NCI-H526 (cell line): ENCODE results near the gene ATP8A1.

Source experiments
- DNase-seq, 2 experiments: peaks; one replicate each; lab custom pipeline; 2025; lab: John Stamatoyannopoulos, UW

The ATP8A1 gene

DNA sequence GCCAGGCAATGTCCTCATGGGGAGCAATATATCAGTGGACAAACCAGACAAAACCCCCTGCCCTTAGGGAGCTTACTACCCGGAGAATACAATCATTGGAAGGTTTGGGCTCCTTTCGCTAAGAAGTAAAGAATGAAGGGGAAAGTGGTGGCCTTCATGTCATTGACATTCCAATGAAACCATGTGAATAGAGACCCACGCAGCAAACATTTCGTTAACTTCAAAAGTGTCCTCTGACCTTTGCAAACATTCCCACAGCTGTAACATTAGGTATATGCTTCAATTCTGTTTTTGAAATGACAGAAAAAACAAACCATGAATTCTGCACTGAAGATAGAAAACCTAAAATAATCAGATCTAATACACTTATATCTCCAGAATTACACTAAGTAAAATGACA is 7.0 kb downstream of the ATP8A1 start:
- no peak for DNase-seq

DNA sequence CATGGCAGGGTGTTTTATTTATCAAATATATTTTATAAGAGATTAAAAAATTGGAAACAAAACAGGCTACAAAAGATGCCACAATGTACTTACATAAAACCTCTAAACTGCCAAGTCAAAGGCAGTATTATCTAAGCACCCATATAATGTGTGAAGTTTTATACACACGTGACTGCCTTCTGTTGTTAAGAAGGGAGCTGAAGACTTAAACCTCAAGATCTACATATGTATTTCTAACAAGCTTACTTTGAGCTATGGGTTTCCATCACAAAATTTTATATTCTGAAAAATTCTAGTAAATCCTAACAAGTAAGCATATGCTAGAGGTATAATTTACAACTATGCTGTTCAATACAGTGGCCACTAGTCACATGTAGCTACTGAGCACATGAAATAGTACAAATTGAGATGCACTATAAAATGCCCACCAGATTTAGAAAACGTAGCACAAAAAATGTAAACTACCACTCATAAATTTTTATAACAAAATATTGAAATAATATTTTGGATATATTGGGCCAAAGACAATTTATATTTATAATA is 9.8 kb downstream of the ATP8A1 start:
- no peak for DNase-seq

- no peak for DNase-seq
Observed at GRCh38 chr4:42646013-42646784, 10.7 kb downstream of the ATP8A1 start.

DNA sequence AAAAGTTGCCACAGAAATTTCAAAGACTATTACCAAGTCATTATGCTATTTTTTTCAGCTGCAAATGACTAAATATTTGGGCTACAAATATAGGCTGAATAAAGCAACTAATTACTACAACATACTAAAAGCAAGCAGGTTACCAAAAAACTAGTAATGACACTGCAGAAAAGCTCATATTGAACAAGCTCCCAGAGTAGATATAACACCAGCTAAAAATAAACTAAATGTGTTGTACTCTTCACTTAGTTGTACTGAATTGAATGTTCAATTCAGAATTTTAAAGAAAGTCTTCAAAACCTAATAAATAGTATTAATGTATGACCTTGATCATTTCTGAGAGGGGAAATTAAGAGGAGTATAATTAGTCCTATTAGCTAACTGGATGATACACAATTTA is 12.0 kb downstream of the ATP8A1 start:
- no peak for DNase-seq

GRCh38 chr4:42643685-42644084 is 13.2 kb downstream of the ATP8A1 start:
- no peak for DNase-seq

DNA sequence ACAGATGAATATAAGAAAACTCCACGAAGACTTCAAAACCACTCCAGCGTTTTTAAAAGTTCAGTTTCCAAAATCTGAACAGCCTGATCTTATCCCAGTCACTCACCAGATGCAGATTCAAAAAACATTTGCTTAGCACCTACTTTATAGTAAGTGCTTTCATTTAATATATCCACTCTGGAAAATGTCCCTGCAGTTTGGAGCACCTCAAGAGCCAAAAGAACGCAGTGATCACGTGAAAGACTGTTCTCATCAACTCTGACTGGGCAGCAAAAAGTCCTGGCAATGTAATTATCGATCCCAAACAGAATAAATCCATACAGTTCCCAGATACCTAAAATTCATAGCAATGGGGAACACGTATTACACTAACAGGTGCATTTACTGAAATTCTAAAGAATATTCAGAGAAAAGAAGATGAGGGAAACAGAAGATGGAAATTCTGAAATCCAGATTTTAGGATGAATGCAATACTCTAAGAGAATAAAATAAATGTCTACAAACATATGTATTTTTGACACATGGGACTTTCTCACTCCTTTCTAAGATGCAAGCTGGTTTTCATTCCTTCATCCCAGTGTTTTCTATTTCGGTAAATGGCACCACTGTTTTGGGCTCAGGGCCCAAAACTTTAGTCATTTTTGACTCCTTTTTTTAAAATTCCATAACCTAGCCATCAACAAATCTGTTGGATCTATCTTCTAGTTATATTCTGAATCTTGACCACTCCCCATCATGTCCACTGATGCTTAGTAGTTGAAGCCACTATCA is 13.9 kb downstream of the ATP8A1 start:
- DNase-seq = no peak

- no peak for DNase-seq
Observed at GRCh38 chr4:42642101-42642797, 14.7 kb downstream of the ATP8A1 start.

- DNase-seq = no peak
Observed at GRCh38 chr4:42641656-42642055, 15.2 kb downstream of the ATP8A1 start.

DNA sequence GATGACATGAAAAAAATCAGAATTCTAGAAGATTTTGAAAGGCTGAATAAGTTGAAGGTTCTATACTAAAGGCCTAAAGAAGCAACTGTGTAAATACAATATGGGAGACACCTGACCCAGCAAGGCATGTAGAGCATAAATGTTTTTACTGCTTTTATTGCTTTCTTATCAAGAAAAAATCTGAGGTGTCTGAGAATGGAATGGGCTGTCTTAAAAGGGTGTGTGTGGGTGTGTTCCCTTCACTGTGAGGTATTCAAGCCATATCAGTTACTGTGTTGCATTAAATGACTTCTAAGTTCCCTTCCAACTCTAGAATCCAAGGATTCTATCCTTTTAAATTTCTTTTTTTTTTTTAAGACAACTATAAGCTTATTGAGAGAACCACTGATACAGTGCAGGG is 15.7 kb downstream of the ATP8A1 start:
- DNase-seq = no peak

- DNase-seq = no peak
Observed at GRCh38 chr4:42640613-42641012, 16.3 kb downstream of the ATP8A1 start.

- DNase-seq = no peak
Observed at GRCh38 chr4:42638993-42639392, 17.9 kb downstream of the ATP8A1 start.

GRCh38 chr4:42638321-42638720 is 18.6 kb downstream of the ATP8A1 start:
- no peak for DNase-seq

- no peak for DNase-seq
Observed at GRCh38 chr4:42637867-42638266, 19.0 kb downstream of the ATP8A1 start.

DNA sequence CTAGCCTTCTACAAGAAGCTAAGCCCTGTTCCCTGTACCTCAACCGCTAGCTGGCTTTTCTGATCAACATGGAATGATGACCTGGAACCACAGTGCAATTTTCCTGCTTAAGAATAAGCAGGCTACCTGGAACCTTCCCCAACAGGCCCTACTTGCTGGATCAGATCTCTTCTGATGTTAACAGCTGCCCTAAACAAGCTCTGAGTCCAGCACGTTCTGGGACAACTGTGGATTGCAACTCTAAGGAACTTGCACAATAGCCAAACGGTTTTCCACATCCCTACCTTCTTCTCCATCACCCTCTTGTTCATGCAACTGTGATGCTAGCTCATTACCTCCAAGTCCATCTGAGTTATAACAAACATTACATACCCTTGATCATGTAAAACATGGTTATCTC is 19.8 kb downstream of the ATP8A1 start:
- no peak for DNase-seq

DNA sequence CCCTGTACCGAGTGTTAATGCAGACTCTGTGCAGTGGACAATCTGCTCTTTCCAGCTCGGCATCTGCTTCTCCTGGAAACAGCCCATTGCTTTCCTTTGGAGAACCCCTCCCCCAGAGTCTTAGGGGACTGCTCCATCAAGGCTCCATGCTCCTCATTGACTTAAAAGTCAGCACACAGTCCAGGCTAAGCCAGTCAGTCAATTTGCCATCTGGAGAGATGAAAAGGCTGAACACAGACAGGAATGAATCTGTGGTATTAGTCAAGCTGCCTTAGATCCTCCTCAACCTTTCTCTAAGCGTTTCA is 20.3 kb downstream of the ATP8A1 start:
- DNase-seq = no peak

GRCh38 chr4:42633605-42634388 is 23.1 kb downstream of the ATP8A1 start:
- no peak for DNase-seq

DNA sequence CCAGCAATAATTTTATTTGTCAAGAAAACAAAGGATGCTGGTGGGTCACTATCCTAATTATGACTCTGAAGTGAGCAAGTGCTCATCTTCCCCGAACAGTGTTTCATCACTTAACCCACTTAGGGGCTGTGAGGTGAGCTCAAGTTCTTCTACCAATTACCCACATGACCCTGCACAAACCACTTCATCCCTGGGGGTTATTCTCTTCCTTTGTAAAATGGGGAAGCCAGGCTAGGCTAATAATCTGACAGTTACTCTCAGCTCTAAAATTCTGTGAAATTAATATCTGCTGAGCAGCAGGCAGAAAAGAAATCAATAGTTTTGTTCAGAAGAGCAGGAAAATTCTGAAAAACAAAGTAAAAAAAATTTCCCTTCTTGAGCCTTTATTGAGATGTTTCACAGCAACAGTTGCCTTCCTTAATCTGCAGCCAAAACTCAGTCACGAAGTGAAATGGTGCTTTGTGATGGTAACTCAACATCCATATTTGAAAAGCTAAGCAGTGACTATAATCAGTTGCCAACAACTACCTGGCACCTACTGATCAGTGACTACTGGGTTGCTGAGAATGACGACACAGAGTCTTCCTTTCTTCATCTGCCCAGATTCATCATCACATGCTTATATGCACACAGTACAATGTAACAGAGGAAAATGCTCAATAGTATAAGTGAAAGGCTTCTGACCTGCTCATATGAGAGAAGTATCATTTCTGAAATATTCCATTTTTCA is 24.1 kb downstream of the ATP8A1 start:
- no peak for DNase-seq

GRCh38 chr4:42630908-42631307 is 26.0 kb downstream of the ATP8A1 start:
- no peak for DNase-seq

GRCh38 chr4:42628740-42629139 is 28.2 kb downstream of the ATP8A1 start:
- DNase-seq = no peak

- no peak for DNase-seq
Observed at GRCh38 chr4:42627885-42628646, 28.8 kb downstream of the ATP8A1 start.
